OCI-M2 (cell line): ENCODE results near the gene UCN.
"Not testable (repeated sequence)": the region's sequence is repeated elsewhere in the genome, so short reads cannot be mapped to it uniquely, and the experiment has no call there.

Experiments used
- DNase-seq: peaks from one replicate; lab custom pipeline; 2025; ENCODE audit not compliant: unreplicated experiment; lab: John Stamatoyannopoulos, UW

The UCN gene

DNA sequence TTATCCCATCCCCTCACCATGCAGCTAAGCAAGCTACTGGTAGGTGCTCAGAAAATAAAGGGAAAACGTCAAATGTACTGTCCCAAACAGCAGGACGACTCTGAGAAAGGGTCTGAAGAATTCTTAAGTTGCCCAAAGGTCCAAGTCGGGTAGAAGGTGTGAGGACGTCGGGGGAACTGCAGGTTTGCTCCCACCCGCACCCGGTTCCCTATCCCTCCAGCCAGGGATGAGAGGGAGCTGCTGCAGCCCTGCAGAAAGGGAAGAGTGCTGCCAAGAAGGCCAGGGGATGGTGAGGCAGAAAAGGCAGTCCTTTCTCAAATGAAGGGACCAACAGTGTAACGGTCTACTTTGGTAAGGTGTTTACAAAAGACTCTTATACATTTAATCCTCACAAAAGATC is 6.9 kb upstream of the UCN start:
- DNase-seq: no peak

DNA sequence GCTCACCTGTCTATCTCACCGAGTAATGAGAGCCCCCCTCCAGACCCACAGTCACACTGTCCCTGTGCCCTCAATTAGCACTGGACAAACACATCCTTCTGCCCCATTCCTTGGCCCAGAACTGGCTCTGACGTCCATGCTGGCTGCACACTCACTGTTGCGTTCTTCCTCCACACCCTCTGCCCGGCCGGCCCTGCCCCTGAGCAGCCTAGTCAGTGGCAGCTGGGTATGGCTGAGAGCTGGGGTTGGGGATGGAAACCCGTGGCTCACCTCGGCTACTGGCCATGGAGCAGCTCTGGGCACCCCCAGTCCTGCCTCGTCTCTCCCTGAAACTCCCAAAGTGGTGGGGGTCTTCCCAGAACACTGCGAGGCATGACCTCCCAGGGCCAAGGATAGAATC is 6.5 kb upstream of the UCN start:
- no peak for DNase-seq

DNA sequence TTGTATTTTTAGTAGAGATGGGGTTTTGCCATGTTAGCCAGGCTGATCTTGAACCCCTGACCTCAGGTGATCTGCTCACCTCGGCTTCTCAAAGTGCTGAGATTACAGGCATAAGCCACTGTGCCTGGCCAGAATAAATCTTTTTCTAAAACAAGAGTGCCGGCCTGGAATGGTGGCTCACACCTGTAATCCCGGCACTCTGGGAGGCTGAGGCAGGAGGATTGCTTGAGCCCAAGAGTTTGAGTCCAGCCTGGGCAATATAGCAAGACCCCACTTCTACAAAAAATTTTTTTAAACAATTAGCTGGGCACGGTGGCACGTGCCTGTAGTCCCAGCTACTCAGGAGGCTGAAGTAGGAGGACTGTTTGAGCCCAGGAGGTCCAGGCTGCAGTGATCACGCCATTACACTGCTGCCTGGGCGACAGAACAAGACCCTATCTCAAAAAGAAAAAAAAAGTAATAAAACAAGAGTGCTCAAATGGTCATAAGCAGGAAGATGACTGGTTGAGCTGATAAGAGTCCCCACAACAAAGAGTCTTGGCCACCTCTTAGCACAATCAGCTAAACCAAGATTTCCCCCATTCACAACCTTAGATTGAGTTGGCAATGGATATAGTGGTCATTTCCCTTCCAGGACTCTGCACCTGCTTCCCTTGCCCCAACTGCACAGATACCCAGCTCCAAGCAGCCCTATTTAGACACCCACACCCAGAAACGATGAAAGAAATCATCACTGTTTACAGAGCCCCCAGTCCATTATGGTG is 5.8 kb upstream of the UCN start:
- DNase-seq: no peak

DNA sequence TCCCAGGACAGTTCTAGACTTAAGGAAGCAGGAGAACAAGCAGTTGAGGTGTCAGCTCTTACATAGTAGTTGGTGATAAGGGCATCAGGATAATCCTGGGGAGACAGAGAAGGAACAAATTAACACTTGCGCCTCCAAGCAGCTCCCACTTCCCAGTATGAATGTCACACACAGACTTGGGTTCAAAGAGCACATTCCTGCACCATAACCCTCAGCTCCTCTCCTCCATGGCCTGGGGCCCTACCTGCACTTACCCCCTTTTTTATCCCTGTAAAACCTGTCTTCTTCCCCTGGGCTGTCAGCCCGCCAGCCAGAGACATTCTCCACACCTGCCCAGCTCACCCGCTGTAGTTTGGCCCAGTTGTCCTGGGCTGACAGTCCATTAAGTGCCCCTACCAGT is 3.9 kb upstream of the UCN start:
- no peak for DNase-seq

DNA sequence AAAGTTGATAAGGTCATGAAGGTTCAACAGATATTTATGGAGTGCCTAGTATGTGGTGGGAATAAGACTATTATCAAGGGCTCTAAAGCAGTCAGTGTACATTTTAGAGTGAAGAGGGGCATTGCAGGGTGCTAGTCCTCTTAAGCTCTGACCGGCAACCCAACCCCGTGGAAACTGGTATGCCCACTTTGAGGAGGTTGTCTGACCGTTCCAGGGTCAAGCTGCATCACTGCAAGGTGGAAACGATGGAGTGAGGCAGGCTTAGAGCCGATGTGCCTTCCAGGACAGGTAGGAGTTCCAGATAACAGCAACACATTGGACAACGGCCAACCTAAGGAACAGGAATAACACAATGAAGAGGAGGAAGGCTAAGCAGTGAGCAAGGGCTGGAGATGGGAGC is 1.4 kb upstream of the UCN start:
- no peak for DNase-seq

DNA sequence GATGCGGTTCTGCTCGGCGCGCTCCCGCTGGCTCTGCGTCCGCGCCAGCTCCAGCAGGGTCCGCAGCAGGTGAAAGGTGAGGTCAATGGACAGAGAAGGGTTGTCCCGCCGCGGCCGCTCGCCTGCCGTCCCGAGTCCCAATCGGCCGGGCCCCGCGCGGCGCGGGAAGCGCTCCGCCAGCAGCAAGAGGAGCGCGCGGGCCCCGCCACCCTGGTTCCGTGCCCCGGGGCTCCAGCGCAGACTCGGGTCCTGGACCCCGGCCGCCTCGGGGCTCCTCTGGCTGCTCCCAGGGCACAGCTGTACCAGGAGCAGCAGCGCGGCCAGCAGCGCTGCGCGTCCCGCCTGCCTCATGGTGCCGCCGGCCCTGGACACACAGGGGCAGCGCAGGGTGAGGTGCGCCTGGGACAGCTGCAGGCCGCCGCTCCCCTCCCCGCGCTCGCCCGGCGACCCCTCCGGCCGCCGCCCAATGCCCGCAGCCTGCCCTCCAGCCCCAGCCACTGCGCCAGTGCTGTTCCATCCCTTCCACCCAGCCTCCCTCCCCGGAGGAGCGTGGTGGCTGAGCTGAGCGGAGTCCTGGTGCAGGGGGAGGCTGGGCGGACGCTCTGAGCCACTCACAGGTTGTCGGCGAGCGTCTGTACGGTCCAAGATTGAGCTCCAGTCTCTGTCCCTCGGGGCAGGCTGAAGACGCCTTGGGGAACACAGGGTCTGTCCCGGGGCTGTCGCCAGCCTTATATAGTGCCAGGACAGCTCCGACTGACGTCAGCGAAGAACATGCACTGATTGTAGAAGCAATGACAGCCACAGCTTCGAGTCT is 493 bp downstream of the UCN start:
- no peak for DNase-seq

DNA sequence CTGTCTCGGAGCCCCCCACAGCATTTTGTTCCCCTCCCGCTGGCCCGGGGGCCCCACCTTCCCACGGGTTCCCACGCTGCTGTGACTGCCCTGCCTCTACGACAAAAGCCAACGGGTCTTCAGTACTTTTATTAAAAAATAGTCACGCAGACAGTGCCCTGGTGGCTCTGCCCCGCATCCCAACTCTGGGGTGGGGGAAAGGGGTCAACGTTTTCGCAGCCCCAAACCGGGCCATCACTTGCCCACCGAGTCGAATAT is 1.0 kb downstream of the UCN start:
- DNase-seq: no peak

DNA sequence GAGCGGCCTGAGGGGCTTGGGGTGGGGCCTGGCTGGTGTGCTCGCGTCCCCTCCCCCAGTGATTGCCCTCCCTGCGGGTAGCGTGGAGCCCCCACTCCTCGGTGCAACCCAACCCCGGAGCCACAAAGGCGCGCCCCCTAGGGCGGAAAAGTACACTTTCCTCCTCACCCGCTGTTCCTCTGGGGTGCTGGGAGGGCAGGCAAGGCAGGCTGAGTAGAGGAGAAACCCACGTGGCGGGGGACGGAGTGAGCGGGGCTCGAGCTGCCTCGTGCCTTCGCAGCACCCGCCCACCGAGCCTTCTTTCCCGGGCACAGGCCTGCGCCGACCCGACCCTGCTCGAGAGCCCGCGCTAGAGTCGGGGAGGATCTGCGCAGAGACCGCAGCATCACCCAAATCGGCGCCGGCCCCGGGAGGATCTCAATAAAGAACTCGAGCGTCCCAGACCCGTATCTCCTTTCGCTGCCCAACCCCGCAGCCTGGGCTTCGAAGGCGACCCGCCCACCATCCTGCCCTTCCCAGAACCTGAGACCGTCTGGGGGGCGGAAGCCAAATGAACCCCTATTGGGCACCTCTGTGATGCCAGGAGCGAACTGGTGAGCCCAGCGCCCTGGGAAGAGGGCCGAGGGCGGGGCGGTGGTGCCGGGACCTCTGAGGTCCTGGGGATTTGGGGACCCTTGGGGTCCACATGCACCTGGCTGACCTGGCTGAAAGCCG is 1.5 kb downstream of the UCN start:
- no peak for DNase-seq

DNA sequence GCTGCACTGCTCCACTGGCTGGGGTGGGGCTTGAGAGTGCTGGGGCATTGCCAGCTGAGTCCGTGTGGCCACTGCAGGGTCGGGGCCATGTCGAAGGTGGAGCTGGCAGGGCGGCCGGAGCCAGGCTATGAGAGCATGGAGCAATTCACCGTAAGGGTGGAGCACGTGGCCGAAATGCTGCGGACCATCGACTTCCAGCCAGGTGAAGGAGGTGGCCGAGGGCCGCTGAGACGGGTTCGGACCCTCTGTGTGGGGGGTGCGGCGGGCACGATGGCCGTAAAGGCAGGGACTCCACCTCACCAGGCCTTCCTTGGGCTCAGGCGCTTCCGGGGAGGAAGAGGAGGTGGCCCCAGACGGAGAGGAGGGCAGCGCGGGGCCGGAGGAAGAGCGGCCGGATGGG is 2.1 kb downstream of the UCN start:
- no peak for DNase-seq

DNA sequence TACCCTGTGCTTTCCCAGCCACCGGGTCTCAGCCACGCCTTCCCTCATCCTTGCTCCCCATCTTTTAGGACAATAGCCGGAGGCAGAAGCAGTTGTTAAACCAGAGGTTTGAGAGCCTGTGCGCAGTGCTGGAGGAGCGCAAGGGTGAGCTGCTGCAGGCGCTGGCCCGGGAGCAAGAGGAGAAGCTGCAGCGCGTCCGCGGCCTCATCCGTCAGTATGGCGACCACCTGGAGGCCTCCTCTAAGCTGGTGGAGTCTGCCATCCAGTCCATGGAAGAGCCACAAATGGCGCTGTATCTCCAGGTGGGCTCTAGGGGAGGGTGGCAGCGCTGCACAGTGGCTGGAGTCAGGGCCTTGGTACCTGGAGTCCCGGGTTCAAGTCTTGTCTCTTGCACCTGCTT is 2.7 kb downstream of the UCN start:
- DNase-seq: no peak

DNA sequence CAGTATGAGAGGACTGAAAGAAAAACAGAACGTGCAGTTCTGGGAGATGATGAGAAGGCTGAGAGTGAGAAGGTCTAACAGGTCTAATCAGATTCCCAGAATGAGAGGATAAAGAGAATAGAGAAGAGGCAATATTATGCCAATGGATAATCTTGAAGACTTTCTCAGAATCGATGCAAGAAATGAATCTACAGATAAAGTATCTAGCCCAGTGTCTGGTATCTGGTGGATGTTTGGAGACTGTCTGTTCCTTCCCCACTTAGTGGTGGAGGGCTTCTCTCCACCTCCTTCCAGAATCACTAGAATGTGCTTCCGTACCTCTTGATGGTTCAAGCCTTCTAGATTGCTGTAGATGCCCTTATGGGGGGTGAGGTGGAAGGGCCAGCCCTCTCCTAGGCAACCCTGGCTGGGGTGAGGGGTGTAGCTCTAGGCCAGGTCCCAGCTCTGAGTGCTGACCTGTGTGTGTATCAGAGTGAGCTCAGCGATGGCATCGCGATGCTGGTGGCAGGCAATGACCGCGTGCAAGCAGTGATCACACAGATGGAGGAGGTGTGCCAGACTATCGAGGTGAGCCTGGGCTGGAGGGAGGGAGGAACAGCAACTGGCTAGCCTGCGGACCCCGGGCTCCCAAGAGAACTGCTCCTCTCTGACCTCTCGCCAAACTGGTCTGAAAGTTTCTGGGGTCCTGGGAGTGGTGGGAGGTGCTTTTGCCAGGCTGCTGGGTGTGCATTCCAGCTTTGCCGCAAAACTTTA is 3.6 kb downstream of the UCN start:
- DNase-seq: no peak

DNA sequence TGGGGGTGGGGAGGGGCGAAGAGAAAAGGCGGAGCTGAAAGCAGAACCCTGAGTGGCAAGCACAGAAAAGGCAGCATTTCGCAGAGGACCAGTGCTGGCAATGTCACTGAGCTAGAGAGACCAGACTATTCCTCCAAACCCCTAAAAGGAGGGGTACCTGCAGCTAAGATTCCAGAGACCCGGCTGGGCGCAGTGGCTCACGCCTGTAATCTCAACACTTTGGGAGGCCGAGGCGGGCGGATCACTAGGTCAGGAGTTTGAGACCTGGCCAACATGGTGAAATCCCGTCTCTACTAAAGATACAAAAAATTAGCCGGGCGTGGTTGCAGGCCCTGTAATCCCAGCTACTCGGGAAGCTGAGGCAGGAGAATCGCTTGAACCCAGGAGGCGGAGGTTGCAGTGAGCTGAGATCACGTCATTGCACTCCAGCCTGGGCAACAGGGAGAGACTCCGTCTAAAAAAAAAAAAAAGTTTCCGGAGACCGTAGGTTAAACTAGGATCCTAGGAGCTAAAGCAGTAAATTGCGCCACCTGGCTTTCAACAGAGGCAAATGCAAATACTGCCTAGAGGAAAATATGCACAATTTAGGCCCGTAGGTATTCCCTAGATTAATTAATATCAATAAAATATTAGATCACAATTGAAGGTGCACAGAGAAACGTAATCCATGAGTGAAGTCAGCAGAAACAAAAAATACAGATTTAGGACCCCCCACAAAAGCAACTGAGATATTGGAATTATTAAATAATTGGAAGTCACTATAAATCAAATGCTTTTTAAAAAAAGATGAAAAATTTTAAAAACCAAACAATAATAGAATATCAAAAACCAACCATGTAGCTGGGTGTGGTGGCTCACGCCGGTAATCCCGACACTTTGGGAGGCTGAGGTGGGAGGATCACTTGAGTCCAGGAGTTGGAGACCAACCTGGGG is 4.9 kb downstream of the UCN start:
- no peak for DNase-seq

DNA sequence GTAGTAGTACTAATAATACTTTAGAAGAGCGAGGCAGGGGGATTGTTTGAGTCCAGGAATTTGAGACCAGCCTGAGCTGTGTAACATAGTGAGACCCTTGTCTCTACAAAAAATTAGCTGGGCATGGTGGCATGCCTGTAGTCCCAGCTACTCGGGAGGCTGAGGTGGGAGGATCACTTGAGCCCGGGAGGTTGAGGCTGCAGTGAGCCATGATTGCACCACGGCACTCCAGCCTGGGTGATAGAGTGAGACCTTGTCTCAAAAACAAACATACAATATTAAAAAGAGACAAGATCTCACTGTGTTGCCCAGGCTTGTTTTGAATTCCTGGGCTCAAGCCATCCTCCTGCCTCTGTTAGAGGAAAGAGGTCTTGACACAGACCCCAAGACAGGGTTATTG is 7.6 kb downstream of the UCN start:
- not testable (repeated sequence) for DNase-seq

DNA sequence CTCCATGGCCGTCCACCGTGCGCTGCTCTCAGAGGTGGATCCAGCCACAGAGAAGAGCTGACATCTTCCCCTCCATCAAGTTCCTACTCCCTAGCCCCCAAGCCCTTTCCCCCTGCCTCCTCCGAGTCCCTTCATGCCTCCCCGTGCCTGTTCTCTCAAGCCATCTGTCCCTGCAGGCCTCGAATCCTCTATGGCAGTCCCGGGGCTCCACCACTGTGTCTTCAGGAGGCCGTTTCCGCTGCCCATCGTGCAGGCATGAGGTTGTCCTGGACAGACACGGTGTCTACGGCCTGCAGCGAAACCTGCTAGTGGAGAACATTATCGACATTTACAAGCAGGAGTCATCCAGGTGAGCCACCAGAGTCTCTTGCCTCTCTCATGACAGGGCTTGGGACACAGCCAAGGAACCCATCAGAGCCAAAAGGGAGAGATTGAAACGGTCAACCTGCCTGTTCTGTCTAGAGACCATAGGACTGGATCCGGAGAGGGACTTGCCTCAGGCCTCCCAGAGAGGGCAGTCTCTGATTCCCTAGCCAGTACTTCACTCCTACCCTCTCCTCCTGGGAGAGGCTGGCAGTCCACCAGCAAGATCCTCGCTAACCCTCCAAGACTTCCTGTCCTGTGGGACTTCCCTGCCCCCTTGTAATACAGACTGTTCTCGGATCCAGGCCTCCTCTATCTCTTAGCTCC is 9.7 kb downstream of the UCN start:
- no peak for DNase-seq

DNA sequence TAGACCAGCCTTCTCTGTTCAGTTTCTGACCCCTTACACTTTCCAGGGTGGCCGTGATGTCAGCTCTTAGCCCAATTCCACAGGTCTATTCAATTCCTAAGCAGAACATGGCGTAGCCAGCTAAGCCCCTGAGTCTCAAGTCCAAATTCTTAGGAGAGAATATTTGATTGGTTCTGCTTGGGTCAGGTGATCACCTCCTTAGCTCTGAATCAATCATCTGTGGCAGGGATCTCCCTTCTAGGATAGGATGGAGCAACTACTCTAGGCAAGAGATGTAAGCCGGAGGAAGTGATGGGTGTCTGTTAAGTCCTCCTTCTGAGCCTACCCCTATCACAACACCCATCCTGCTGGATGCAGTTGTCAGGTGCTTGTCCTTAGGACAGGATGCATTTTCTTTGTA is 11.1 kb downstream of the UCN start:
- no peak for DNase-seq

DNA sequence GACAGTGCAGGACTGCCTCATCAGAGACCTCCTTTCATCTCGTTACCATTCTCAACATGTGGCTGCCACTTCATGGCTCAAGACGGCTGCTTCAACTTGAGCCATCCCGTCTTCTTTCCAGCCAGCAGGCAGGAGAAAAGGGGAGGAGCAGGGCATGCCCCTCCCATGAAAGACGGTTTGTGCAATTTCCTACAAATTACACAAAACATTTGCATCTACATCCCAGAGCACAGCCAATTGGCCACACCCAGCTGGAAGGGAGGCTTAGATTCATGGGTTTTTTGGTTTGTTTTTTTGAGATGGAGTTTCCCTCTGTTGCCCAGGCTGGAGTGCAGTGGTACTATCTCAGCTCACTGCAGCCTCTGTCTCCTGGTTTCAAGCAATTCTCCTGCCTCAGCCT is 11.8 kb downstream of the UCN start:
- DNase-seq: no peak

DNA sequence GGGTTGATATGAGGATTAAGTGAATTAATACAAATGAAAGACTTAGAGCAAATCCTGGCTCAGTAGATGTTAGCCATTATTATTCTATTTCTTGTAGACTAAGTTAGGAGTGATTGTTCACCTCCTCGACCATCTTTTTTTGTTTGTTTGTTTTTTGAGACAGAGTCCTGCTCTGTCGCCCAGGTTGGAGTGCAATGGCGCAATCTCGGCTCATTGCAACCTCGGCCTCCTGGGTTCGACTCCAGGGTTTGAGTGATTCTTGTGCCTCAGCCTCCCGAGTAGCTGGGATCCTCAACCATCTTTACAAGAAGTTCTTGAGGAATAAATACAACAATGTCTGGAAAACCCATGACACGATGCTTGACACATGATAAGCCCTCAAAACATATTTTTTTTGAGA is 13.3 kb downstream of the UCN start:
- DNase-seq: no peak

DNA sequence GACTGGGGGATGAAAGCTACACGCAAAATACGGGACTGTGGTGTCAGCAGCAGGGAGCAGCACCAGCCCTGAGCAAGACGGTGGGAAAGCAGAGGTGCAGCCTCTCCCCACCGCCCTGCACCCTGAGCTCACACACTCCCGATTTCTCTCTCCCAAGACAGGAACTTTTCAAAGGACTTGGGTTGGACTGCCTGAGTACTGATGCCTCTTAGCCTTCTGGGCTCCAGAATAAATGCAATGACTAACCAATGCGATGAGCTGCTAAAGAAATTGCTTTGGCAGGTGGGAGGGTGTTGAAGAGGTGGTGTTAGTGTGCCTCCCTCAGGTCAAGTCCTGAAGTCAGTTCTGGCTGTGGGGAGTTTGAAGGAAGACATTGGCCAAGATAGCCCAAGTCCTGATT is 16.4 kb downstream of the UCN start:
- no peak for DNase-seq

DNA sequence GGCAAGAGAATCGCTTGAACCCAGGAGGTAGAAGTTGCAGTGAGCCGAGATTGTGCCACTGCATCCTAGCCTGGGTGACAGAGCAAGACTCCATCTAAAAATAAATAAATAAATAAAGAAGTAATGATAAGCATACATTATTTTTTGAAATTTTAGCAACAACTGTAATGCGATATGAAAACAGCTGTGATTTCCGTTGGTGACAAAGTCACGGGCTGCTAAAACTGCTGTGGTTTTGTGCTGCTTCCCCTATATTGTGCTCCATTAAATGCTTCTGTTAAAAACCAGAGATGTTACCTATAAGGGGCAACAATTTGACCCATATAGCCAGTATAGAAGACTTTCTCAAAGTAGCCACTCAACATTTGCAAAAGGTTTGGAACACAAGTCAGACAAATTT is 17.7 kb downstream of the UCN start:
- DNase-seq: no peak

DNA sequence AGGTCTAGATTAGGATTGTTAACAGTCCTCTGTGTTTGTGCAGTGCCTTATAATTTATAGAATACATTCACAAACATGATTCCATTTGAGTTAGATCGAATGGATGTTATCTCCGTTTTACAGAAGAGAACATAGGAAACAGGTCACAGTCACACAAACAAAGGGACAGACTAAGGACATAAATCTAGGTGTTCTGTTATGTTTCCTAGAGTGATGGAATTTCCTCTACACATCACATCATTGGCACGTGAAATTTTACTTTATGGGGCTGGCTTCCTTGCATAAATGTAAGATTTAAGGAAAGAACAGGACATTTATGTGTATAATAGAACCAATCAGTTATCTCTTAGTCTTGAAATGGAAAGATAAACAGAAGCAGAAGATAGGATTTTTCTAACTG is 19.6 kb downstream of the UCN start:
- no peak for DNase-seq
